ENCODE data around the gene TFEB.

The TFEB gene

DNA sequence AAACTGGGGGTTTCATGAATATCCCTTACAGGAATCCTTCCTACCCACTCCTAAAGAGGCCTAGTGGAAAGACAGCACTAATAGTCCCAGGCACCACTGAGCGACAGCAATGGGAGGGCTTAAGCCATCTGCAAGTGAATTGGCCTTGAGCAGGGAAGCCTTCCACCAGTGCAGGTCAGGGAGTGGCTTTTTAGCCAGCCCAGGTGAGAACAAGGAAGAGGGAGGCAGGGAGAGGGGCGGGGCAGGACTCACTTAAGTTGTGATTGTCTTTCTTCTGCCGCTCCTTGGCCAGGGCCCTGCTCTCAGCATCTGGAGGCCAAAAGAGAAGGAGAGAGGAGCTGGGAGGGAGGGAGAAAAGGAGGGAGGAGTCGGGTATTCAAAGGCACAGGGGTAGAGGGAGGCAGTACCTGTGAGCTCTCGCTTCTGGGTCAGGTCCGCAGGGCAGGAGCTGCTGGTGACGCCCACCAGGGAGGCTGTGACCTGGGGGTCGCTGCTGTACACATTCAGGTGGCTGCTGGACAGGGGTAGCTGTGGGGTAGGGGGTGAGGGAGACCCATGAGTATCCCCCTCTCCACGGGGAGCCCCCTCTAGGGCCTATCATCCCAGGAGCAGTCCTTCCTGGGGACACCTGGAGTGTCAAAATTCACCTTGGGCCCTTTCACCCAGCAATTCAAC is 47.8 kb downstream of the TFEB start:
- DNase-seq: no peak

DNA sequence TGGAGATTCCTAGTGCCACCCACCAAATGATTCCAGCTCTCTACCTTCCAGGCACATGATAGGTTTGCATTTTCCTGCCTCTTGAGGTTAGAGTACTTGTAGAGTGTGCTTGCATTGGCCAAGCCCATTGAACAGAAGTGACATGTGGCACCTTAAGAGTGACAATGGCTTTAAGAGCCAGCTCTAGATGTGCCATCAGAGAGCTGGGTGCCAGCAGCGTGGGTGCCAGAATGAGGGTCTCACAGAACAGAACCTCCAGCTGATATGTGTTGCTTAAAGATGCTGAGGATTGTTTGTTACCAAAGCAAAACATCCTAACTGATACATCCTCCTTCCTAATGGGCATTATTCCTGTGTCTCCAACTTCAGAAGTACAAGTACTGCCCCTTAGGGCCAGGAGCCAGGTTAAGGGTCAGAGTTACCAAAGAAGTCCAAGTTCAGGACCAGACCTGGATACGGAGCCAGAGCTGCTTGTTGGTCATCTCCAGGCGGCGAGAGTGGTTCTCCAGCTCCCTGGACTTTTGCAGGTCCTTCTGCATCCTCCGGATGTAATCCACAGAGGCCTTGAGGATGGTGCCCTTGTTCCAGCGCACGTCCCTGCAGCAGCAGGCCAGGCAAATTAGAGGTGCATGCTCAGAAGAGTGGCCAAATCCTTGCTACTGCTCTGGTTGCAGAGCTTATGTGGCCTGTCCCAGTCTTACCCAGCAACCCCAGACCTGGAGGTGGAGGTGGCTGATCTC is 49.6 kb downstream of the TFEB start:
- no peak for DNase-seq

DNA sequence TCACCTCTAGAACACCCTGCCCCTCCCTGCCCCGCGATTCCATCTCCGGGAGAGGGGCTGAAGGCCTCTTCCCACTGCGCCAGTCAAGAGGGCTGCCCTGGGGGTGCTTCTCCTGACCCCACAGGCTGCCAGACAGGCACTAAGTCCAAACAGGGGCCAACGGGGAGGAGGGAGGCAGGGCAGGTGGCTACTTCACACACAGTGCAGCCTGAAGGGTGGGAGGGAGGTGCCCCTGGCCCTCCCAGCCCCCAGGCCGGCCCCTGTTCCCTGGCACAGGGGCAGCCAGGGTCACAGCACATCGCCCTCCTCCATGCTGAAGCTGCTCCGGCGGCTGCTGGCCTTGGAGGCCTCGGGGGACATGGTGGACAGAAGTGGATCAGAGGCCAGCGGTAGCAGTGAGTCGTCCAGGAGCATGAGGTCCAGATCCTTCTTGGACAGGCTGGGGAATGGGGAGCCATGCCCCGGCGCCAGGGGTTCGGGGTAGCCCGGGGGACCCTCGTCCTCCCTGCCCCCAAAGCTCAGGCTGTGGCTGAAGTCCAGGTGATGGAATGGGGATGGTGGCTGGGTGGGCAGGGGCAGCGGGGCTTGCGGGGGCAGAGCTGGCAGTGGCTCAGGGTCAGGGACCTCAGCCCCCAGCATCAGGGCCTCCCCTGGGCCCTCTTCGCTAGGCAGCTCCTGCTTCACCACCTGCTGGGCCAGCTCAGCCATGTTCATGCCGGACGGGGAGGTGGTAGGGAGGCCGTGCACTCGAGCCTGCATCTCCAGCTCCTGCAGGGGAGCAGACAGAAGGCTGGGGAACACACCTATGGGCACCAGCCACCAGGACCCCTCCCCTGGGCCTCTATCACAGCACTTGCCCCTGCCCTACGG is 50.9 kb downstream of the TFEB start:
- no peak for DNase-seq

DNA sequence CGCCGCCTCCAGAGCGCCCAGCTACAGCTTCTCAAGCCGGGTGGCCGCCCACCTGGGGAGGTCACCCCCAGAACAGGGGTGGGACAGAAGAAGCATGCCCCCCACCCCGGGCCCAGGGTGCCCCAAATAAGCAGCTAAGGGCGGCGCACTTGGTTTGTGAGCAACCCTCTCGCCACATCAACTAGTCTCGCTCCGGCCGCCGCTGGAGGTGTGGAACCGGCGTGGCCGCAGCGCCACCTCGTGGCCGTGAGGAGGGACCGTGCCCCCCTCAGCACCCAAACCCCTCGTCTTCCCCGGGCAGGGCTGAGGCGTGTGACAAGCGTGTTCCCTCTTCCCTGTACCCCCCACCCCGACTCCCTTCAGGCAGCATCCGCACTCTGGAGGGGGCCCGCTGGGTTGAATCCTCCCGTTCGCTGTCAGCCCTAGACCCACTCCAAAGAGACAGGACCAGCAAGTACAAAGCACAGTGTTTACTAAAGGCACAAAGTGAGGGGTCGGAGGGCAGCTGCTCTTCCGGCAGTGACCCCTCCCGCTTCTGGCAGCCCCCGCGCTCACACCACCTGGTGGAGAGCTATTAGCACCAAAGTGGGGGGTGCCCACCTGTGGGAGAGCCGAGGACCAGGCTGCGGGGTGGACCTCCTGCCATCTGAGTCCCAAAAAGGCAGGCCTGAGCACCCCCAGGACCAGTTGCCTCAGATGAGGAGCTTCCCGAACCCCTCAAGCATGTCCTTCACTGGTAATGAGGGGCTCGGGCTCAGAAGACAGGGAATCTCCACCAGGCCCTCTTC is 51.7 kb downstream of the TFEB start:
- DNase-seq: peak; percentile 45 to 72 (median 67)

DNA sequence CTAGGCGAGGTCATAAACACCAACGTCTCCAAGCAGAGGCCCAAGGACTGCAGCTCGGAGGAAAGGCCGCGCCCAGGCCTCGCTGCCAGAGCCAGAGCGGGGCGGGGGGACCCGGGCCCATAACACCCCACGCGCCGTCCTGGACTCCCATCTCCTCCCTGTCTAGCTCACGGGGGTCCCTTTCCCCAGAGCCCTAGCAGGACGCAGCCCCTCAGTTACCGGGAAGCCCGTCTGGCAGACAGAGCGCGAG is 52.2 kb downstream of the TFEB start:
- DNase-seq: no peak

DNA sequence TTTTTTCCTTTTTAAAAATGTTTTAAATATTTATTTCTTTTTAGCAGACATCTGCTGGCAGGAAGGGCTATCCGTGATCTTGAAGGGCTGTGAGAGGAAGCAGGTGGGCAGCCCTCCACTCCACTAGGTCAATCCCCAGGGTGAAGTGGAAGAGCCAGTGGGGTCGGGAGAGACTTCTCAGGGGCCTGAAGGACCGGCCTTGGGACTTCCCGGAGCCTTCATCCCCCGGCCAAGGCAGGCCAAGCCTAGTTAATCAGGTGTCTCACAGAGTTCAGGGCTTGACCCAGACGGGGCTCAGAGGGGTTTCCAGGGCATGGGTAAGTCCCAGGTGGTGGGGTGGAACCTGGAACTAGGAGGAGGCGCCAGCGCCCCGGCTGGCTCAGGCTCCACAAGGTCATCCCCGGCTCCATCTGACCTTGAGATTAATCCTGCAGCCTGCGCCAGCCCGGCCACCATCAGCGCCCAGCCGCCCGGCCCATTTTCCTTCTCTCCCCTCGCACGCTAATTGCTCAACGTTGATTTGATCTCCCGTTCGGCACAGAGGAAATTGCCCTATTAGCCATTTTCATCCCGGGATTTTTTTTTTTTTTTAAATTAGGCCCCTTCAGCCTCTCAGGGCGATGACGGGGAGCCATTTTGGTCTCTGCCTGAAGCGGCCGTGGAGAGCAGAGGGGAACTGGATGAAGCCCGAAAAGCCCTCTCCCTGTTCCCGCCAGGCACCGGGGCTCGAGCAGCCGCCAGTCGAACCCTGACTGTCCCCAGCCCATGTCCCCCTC is 52.7 kb downstream of the TFEB start:
- no peak for DNase-seq

DNA sequence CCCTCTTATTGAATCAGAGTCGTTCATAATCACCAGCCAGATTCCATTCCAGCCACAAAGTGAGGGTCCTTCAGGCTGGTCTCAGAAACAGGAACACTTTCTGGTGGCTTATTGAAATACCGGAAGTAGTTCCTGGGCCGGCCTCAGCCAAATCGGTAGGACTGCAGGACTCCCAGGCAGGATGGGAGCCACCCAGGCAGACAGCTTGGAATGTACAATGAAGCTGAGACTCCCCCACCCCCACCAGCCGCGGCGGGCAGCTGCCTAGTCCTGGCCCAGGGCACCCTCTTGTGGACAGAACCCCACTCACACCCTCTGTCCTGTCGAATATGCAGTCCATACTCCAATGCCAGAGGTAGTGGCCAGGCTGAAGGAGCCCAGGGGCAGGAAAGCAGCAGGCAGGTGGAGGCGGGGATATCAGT is 53.3 kb downstream of the TFEB start:
- DNase-seq: peak in 4 of 5 donors; percentile 41 to 65 (median 48)

DNA sequence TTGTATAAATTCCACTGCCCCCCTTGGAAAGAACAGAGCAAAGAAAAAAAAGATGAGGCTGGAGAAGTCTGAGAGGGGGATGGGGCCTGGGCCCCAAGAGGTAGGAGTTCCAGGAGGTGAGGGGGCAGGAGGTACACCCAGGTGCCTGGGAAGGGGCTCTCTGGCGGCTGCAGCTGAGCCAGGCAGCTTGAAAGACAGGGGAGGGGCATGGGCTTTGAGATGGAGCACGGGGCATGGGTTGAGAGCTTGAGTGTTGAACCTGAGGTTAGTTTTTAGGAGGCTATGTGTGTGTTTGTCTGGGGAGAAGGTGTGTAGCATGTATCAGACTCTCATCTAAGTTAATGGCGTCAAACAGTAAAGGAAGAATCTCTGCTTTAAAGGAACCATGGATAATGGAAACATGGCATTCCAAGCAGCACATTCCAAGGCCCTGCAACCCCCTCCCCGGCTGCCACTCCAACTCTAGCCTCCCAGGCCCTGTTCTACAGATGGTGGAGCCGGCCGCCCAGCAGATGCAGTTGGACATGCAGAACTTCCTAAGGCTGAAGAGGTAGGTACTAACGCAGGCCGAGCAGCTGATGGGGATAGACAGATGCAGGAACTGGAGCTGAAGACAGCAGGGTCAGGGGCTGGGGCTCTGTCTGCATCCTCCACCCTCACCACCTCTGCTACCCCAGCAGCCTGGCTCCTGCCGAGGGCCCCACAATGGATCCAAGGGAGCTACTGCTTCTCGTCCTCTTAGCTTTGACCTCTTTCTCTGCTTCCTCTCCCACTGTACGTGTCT is 55.0 kb downstream of the TFEB start:
- DNase-seq: no peak

DNA sequence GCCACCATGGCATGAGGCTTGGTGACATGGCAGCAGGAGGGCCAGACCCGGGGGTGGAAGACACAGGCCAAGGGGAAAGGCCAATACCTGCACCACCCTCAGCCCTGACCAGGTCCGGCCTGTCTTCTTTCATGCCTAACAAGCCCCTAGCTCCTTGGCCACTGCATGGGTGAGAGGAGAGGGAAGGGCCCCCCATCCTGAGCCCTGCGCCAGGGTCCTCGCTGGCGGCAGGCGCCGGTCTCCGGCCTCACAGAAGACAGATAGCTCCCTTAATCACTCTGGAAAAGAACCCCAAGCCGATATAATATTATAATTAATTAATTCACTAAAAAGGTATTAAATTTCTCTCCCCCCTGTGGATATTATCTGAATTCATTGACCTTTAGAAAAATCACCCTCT is 55.7 kb downstream of the TFEB start:
- no peak for DNase-seq

DNA sequence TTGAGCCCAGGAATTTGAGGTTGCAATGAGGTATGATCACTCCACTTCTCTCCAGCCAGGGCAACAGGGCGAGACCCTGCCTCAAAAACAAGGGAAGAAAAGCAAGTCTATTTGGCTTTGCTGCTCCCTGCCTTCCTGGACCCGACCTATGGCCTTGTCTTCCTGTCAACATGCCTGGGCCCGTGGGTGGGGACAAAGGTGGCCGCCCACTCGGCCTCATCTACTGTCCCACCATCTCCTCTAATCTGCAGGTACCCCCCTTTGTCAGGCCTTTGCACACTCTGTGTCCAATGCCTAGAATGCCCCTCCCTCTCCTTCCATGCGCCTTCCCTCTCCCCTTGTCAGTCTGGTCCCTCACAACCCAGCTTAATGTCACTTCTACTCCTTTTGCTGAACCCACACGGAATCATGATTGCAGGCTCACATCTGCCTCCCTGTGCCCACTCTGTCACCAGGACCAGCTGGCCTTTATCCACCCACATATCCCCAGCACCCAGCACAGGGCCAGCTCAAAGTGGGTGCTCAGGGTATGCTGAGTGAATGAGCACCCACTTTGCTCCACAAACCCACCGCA is 56.8 kb downstream of the TFEB start:
- DNase-seq: no peak

DNA sequence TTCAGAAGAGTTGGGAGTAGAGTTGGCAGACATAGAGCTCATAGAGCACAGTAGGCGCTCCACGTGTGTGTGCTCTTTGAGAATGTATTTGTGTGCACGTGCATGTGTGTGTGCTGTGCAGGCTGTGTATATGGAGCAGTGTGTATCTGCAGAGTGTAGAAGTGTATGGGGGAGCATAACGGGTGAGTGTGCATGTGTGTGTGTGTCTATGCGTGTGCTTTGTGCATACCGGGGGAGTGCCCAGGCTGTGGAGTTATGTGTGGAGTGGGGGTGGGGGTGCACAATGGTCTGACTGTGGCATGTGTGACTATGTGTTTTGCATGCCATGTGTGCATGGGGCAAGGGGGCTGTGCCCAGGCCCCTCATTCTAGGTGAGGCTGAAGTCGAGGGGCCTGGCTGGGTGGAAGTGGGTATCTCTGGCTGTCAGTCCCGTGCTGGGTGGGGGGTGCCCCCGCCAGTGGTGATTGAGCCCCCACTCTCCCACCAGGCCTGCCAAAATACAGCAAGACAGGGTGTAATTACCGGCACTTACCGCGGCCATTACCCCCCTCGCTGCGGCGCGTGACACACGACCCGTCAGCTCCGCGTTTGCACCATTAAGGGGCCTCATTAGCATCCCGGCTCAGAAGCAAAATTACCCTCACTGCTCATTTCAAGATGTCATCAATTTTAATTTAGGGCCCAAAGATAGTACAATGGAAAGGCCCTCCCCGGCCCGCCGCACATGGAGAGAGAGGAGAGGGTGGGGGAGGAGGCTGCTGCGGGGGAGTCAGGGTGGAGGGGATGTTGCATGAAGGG is 58.1 kb downstream of the TFEB start:
- no peak for DNase-seq

DNA sequence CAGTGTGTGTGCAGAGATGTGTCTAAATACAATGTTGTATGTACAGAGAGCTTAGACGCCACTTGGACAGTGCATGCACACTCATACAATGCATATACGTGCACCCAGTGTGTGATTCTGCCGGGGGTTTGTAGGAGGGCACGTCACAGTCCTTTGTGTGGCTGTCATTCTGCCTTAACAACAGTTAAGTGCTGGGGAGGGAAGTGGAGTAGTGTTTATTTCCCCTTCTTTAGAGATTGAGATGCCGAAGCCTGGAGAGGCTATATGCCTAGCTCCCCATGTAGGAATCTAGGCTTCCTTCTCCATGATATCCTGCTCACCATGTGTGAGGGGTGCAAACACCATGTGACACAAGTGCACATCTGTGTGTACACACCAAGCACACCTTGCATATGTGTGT is 59.0 kb downstream of the TFEB start:
- DNase-seq: no peak

DNA sequence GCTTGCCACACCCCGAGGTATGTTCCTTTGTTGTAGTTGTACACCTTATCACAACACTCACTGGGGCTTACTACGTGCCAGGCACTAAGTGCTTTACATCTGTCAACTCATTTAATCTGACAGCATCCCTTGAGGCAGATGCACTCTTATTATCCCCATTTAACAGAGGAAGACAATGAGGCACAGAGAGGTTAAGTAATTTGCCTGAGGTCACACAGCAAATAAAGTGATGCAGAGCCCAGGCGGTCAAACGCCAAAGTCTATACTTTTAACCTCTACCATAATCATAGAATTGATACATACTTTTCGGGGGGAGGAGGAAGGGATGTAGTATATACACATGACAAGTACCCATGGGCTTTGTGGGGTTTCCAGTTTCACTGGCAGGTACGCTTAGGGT is 59.4 kb downstream of the TFEB start:
- DNase-seq: no peak

DNA sequence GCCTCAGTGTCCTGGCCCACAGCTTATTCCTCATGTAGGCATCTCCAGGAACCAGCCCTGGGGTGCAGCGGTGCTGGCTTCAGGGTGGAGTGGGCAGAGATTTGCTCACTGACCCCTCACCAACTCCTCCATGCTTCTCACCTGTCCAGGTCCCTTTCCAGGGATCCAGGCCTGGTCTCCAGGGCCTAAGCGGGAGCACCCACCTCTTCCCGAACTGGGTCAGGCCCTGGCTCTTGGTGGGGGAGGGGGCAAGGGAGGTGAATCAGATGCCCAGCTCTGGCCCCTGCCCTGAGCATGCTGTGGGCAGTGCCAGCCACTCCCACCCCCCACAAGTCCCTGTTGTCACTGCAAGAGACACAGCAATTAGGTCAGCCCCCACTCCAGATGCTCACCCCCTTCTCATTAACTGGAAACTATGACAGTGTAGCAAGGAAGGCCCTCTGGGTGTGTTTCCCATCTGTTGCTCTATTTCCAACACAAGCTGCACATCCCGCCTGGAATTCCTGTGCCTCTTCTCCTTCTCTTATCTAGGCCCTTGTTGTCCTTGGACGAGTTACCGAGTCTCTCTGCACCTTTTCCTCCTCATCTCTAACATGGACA is 60.1 kb downstream of the TFEB start:
- DNase-seq: no peak

DNA sequence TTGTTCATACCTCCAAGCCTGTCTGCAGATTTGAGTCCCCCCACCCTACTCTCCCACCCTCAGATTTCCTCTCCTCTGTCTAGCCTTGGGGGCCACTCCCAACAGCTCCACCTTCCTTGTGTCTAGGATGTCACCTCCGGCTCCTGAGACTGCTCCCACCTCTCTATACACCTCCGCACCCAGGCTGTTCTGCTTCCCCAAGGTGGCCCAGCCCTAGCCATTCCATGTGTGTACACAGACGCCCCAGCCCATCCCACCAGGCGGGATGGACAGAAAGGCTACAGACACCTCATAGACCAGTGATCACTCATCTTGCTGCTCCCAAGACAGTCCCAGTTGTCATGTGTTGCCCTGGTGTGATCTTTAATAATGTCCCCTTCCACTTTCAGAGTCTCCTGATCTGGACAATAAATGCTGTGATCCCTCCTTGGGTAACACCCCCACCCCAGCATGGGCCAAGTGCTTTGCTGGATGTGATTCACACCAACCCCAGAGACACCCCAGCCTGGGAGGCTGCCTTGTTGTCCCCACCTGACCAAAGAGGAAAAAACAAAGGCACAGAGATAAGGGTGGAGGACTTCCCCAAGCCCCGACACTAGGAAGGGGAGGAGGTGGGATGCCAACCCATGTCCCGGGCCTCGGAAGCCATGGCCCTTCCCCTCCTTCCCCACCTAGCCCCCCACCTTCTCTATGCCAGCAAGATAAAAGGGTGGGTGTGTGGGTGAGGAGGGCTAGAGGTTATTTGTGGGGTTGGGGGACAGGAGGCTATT is 61.0 kb downstream of the TFEB start:
- DNase-seq: no peak

DNA sequence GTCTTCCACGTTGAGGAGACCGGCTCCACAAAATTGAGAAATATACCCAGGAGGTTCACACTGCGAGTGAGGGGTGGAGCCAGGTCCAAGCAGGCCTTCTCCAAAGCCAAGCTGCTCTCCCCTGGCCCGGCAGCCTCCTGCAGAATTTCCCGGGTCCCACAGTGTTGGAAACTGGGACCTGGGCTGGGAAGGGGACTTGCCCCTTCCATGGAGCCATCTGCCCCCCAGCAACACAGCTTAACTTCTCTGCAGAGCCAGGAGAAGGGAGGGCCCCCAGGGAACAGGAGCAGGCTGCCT is 61.8 kb downstream of the TFEB start:
- no peak for DNase-seq

DNA sequence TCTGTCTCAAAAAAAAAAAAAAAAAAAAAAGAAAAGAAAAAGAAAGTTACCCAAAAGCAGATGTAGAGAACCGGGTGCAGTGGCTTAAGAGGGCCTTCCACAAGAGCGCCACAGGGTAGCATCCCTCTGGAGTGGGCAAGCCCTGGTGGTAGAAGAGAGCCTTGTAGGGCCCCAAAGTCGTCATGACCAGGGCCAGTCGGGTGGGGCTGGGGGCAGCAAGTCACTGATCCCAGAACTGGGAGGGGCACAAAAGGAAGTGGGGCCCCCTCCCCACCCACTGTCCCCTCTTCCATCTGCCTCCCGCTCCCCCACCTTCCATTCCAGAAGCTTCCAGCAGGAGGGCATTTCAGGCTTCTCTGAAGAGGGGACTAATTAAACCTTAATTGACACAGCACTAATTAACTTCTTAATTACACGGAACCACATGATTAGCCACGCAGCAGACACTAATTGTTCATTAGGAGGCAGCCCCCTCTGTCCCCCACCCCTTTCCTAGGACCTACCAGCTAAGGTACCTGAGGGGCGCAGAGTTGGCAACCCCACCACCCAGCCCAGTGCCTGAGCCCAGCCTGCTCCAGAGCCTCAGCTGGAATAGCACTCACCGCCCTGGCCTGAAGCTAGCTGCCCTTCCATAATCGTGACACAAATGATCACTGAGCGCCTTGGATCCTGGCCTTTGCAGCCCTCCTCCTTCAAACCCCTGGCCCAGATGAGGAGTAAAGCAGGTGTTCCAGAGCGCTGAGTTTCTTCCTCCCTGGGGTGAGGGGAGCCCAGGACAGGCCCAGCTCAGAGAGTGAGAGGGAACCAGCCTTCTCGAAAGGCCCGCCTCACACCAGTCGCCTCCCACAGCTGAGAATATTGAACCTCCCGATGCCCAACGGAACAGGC is 62.3 kb downstream of the TFEB start:
- no peak for DNase-seq

DNA sequence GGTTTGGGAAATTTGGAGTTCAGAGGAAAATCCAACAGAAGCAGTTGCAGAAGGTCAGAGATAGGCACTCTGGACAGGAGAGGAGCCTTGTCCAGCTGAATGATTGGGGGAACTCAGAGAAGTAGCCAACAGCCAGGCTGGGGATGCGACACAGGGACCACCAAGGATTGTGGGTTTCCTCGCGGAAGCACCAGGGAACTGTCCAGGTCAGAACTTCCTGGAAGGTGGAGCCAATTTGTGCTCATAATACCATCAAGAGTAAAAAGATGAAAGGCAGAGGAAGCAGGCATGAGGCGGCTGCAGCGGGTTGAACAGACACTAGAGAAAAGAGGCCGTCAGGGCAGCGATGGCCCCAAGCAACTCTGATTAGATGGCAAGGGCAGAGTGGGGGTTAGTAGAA is 63.4 kb downstream of the TFEB start:
- DNase-seq: no peak
